ENCODE data around the gene POMP.

Gene POMP

GRCh38 chr13:28704282-28704681, 45.4 kb downstream of the POMP start:
- no peak for FAIRE-seq

- FAIRE-seq = no peak
Measured at GRCh38 chr13:28704919-28705318, 46.0 kb downstream of the POMP start.

DNA sequence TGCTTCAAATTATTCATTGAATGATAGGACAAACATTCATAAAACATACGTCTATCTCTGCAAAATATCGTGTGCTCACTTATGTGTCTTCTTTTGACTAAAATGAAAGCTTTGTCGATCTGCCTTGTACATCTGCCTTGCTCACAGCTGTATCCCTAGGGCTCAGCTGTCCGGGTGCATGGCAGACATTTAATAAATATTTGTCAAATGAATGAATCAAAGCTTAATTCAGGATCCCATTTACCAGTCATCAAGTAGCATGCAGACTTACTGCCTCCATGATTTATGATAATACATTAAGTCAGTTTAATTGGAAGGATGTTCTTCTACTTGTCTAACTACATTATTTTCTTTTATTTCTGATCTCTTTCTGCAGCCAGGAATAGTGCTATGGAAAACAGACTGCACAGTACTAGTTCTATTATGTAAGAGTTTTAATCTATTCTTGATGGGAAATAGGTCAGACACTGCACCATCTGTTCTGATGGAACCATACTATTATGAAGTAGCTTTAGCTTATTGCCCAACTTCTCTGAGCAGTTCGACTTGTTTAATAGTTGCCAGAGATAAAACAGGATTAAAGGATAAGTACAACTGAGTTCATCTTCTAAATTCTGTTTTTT, 46.6 kb downstream of the POMP start:
- FAIRE-seq = no peak

- no peak for FAIRE-seq
Measured at GRCh38 chr13:28707629-28708427, 48.9 kb downstream of the POMP start.

GRCh38 chr13:28710161-28710560, 51.2 kb downstream of the POMP start:
- no peak for FAIRE-seq

GRCh38 chr13:28714651-28715050, 55.7 kb downstream of the POMP start:
- no peak for FAIRE-seq

- FAIRE-seq = no peak
Measured at GRCh38 chr13:28716511-28716910, 57.6 kb downstream of the POMP start.

GRCh38 chr13:28717170-28717569, 58.2 kb downstream of the POMP start:
- no peak for FAIRE-seq

GRCh38 chr13:28718196-28718542, 59.2 kb downstream of the POMP start:
- FAIRE-seq = no peak

- no peak for FAIRE-seq
Measured at GRCh38 chr13:28718543-28719226, 59.8 kb downstream of the POMP start, which contains the start of gene SLC46A3. Gene SLC46A3 (minus strand): TSS chr13:28718970. CDS start chr13:28717998, 972 bp downstream.

GRCh38 chr13:28719227-28720055, 60.5 kb downstream of the POMP start:
- FAIRE-seq = no peak

DNA sequence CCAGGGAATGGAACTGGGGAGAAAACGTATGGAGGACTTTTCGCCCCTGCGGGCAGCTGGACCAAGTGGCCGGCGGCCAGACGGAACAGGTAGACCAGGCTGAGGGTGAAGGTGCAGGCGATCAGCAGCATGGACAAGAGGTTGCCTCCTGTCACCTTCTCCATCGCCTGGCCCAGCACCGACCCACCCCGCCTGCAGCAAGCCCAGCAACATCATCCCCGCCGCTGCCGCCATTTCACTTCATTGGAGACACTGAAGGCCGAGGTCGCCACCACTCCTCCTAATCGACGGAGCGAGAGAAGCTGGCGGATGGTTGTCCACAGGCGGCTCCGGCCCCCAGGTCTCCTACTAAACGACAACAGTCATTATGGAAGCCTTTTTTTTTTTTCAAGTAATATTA, 64.9 kb downstream of the POMP start:
- no peak for FAIRE-seq

GRCh38 chr13:28725046-28725610, 66.2 kb downstream of the POMP start:
- FAIRE-seq = no peak

Measured in A204.1 (cell line).